Loucy (cell line): ENCODE data around the gene HCK.

Experiments used
- EZH2phosphoT487 ChIP-seq: fragments of 200-600 bp; IDR thresholded peaks from 2 replicates; pipeline ENCODE4 v1.6.1; 2018; ENCODE audit warnings: antibody characterized with exemption, mild to moderate bottlenecking, moderate library complexity, borderline replicate concordance
- TF ChIP-seq, protein P1 (sequence below): fragments of 200-600 bp; sonication (generic); conservative IDR thresholded peaks from 2 replicates; pipeline ENCODE4 v1.5.1; 2014; ENCODE audit warnings: mild to moderate bottlenecking, antibody characterized with exemption, low read length

DNA sequence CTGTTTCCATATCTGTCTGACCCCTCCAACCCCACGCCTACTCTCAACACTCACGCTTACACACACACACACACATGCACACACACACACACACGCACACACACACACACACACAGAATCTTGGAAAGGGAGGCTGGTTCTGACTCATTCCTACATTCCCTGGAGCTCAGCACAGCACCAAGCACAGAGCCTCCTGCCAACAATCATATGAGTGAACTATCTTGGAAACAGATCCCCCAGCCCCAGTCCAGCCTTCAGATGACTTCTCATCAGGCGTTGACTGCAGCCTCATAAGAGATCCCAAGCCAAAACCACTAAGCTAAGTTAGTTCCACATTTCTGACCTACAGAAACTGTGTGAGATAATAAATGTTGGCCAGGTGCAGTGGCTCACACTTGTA lies 14.1 kb upstream of the HCK start:
- TF ChIP-seq, protein P1, sequence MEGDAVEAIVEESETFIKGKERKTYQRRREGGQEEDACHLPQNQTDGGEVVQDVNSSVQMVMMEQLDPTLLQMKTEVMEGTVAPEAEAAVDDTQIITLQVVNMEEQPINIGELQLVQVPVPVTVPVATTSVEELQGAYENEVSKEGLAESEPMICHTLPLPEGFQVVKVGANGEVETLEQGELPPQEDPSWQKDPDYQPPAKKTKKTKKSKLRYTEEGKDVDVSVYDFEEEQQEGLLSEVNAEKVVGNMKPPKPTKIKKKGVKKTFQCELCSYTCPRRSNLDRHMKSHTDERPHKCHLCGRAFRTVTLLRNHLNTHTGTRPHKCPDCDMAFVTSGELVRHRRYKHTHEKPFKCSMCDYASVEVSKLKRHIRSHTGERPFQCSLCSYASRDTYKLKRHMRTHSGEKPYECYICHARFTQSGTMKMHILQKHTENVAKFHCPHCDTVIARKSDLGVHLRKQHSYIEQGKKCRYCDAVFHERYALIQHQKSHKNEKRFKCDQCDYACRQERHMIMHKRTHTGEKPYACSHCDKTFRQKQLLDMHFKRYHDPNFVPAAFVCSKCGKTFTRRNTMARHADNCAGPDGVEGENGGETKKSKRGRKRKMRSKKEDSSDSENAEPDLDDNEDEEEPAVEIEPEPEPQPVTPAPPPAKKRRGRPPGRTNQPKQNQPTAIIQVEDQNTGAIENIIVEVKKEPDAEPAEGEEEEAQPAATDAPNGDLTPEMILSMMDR: no peak
- no peak for TF ChIP-seq EZH2phosphoT487
